HEK293 (cell line): Measurements from ENCODE around the gene ZBTB47.

Experiments used
- CTCF ChIA-PET: fragments of 350-600 bp; formaldehyde crosslinking; extraction: SDS; loops from one replicate; lab custom pipeline; 2021; ENCODE audit warnings: antibody characterized with exemption; lab: Yijun Ruan, JAX
- POLR2A ChIA-PET: fragments of 300-600 bp; formaldehyde crosslinking; extraction: SDS; loops from one replicate; lab custom pipeline; 2020; ENCODE audit warnings: antibody characterized with exemption, inconsistent platforms; lab: Yijun Ruan, JAX
- H3K27ac ChIP-seq: fragments of 200-500 bp; sonication (Bioruptor generic); 2 replicates; pipeline ENCODE4 v1.5.1; 2014; ENCODE audit warnings: low read depth, low read length, control low read depth, inconsistent platforms; ENCODE audit errors: extremely low read depth
- H3K36me3 ChIP-seq, 2 experiments: fragments of 200-500 bp in 1 of 2; sonication (Bioruptor generic) in 1 of 2; 1 replicate in 1 of 2; 2 replicates in 1 of 2; pipeline ENCODE4 v1.5.1; 2014 to 2017; ENCODE audit warnings: inconsistent platforms in 2 of 2, low read length in 2 of 2; ENCODE audit not compliant: control insufficient read depth in 2 of 2, insufficient read depth in 1 of 2
- H3K4me1 ChIP-seq: fragments of 200-500 bp; sonication (Bioruptor generic); 2 replicates; pipeline ENCODE4 v1.5.1; 2014; ENCODE audit warnings: mild to moderate bottlenecking, low read length, inconsistent platforms; ENCODE audit not compliant: control insufficient read depth, insufficient read depth
- H3K4me3 ChIP-seq: 2 replicates; pipeline ENCODE4 v1.5.1; 2011; ENCODE audit warnings: low read depth, mild to moderate bottlenecking, control low read depth, low read length, moderate library complexity
- H3K9me3 ChIP-seq: fragments of 200-500 bp; sonication (Bioruptor generic); 2 replicates; pipeline ENCODE4 v1.5.1; 2014; ENCODE audit warnings: low read depth, low read length, inconsistent platforms; ENCODE audit not compliant: control insufficient read depth, insufficient read depth
- GLIS1 ChIP-seq: fragments of 450-650 bp; formaldehyde crosslinking; IDR thresholded peaks from 2 replicates; pipeline ENCODE4 v1.5.1; 2016; ENCODE audit warnings: missing biosample characterization, missing genetic modification characterization
- KLF7 ChIP-seq: fragments of 450-650 bp; formaldehyde crosslinking; IDR thresholded peaks from 2 replicates; pipeline ENCODE4 v1.5.1; 2016; ENCODE audit warnings: missing biosample characterization, missing genetic modification characterization, borderline replicate concordance
- KLF8 ChIP-seq: fragments of 450-650 bp; formaldehyde crosslinking; IDR thresholded peaks from 2 replicates; pipeline ENCODE4 v1.5.1; 2016; ENCODE audit warnings: missing biosample characterization, missing genetic modification characterization
- PBX3 ChIP-seq: sonication (generic); formaldehyde crosslinking; IDR thresholded peaks from 2 replicates; pipeline ENCODE4 v1.8.1; 2022; ENCODE audit warnings: mild to moderate bottlenecking, moderate library complexity, missing genetic modification reagents
- PRDM6 ChIP-seq: fragments of 450-650 bp; formaldehyde crosslinking; IDR thresholded peaks from 2 replicates; pipeline ENCODE4 v1.5.1; 2017; ENCODE audit warnings: missing biosample characterization, missing genetic modification characterization
- SALL2 ChIP-seq: fragments of 450-650 bp; formaldehyde crosslinking; IDR thresholded peaks from 2 replicates; pipeline ENCODE4 v1.5.0; 2017; ENCODE audit warnings: missing biosample characterization, mild to moderate bottlenecking, missing genetic modification characterization, borderline replicate concordance
- SP3 ChIP-seq: fragments of 450-650 bp; formaldehyde crosslinking; IDR thresholded peaks from 2 replicates; pipeline ENCODE4 v1.5.1; 2016; ENCODE audit warnings: missing biosample characterization, missing genetic modification characterization
- ZBTB44 ChIP-seq: fragments of 450-650 bp; IDR thresholded peaks from 2 replicates; pipeline ENCODE4 v1.5.1; 2018; ENCODE audit warnings: missing biosample characterization, mild to moderate bottlenecking, missing genetic modification characterization
- ZNF10 ChIP-seq: fragments of 450-650 bp; formaldehyde crosslinking; IDR thresholded peaks from 2 replicates; pipeline ENCODE4 v1.5.1; 2017; ENCODE audit warnings: missing biosample characterization, missing genetic modification characterization
- ZNF146 ChIP-seq: fragments of 450-650 bp; formaldehyde crosslinking; IDR thresholded peaks from 2 replicates; pipeline ENCODE4 v1.5.1; 2016; ENCODE audit warnings: missing biosample characterization, missing genetic modification characterization
- ZNF211 ChIP-seq: fragments of 450-650 bp; formaldehyde crosslinking; IDR thresholded peaks from 2 replicates; pipeline ENCODE4 v1.5.1; 2016; ENCODE audit warnings: low read depth, missing biosample characterization, missing genetic modification characterization
- ZNF23 ChIP-seq: fragments of 450-650 bp; formaldehyde crosslinking; IDR thresholded peaks from 2 replicates; pipeline ENCODE4 v1.5.1; 2016; ENCODE audit warnings: missing biosample characterization, missing genetic modification characterization, borderline replicate concordance
- ZNF26 ChIP-seq: fragments of 450-650 bp; formaldehyde crosslinking; IDR thresholded peaks from 2 replicates; pipeline ENCODE4 v1.5.1; 2016; ENCODE audit warnings: missing biosample characterization, missing genetic modification characterization
- ZNF274 ChIP-seq, 2 experiments: fragments of 200-500 bp in 1 of 2; fragments of 450-650 bp in 1 of 2; sonication (Bioruptor generic) in 1 of 2; formaldehyde crosslinking in 1 of 2; IDR thresholded peaks; 2 replicates each; pipeline versions ENCODE4 v1.5.1 to v1.6.1; 2014 to 2016; ENCODE audit warnings: borderline replicate concordance in 1 of 2, inconsistent platforms in 1 of 2, low read length in 1 of 2, missing biosample characterization in 1 of 2, missing genetic modification characterization in 1 of 2
- ZNF398 ChIP-seq: fragments of 450-650 bp; formaldehyde crosslinking; IDR thresholded peaks from 2 replicates; pipeline ENCODE4 v1.5.1; 2017; ENCODE audit warnings: missing biosample characterization, missing genetic modification characterization
- ZNF423 ChIP-seq: fragments of 450-650 bp; formaldehyde crosslinking; IDR thresholded peaks from 2 replicates; pipeline ENCODE4 v1.5.1; 2016; ENCODE audit warnings: missing biosample characterization, missing genetic modification characterization
- ZNF426 ChIP-seq: fragments of 450-650 bp; formaldehyde crosslinking; IDR thresholded peaks from 2 replicates; pipeline ENCODE4 v1.5.1; 2017; ENCODE audit warnings: missing biosample characterization, missing genetic modification characterization, mild to moderate bottlenecking, inconsistent platforms, moderate library complexity
- ZNF48 ChIP-seq: fragments of 450-650 bp; formaldehyde crosslinking; IDR thresholded peaks from 2 replicates; pipeline ENCODE4 v1.5.1; 2016; ENCODE audit warnings: missing biosample characterization, missing genetic modification characterization
- ZNF585B ChIP-seq: fragments of 450-650 bp; formaldehyde crosslinking; IDR thresholded peaks from 2 replicates; pipeline ENCODE4 v1.5.1; 2016; ENCODE audit warnings: missing biosample characterization, missing genetic modification characterization
- ZNF677 ChIP-seq: fragments of 450-650 bp; IDR thresholded peaks from 2 replicates; pipeline ENCODE4 v1.5.0; 2018; ENCODE audit warnings: missing biosample characterization, mild to moderate bottlenecking, missing genetic modification characterization, moderate library complexity
- ZNF776 ChIP-seq: fragments of 450-650 bp; formaldehyde crosslinking; IDR thresholded peaks from 2 replicates; pipeline ENCODE4 v1.5.0; 2017; ENCODE audit warnings: missing biosample characterization, missing genetic modification characterization, borderline replicate concordance
- ZSCAN16 ChIP-seq: fragments of 450-650 bp; formaldehyde crosslinking; IDR thresholded peaks from 2 replicates; pipeline ENCODE4 v1.5.1; 2016; ENCODE audit warnings: missing biosample characterization, missing genetic modification characterization

ZBTB47 gene

GRCh38 chr3:42668793-42669217 is 15.3 kb downstream of the ZBTB47 start:
- CTCF ChIA-PET, result interaction anchor here (0.8 kb wide), 1 partner anchor 96 kb away, joined by 5 read pairs; no protein-coding TSS in a partner anchor

GRCh38 chr3:42670051-42670576 is 16.6 kb downstream of the ZBTB47 start:
- Histone ChIP-seq H3K36me3 (no peaks in the 10 kb centered on the region), H3K4me1 (no peaks in the 10 kb centered on the region), H3K9me3 (no peaks in the 10 kb centered on the region), H3K4me3 (no peak overlapping the region), H3K27ac (no peak overlapping the region)
- TF ChIP-seq ZSCAN16 (tag by site-specific recombination) (no peak), KLF7 (tag by site-specific recombination) (no peak), ZNF26 (tag by site-specific recombination) (no peak), PRDM6 (tag by site-specific recombination) (no peak), ZNF776 (no peak), ZNF426 (tag by site-specific recombination) (no peak), ZNF423 (no peak), ZNF48 (tag by site-specific recombination) (no peak), KLF8 (no peak), ZNF146 (no peak), ZNF398 (tag by site-specific recombination) (no peak), ZNF23 (no peak), ZNF677 (tag by site-specific recombination) (no peak), SALL2 (tag by site-specific recombination) (no peak), ZBTB44 (tag by site-specific recombination) (no peak), SP3 (no peak), ZNF585B (no peak)
- ChIA-PET CTCF (interaction anchor here (0.6 kb wide), 1 partner anchor 75 kb away, joined by 4 read pairs; no protein-coding TSS in a partner anchor), POLR2A (interaction anchor here (0.6 kb wide), 1 partner anchor 16 kb away, joined by 3 read pairs; the partner anchor contains the start of gene ZBTB47)

More at GRCh38 chr3:42668793-42669217, 15.3 kb downstream of the ZBTB47 start:
- Histone ChIP-seq H3K9me3 (no peaks in the 10 kb centered on the region), H3K4me1 (no peaks in the 10 kb centered on the region), H3K36me3 (peaks cover 0 to under 1% of the 10 kb centered on the region in 2 experiments; a peak in 1 of 3 replicates), H3K4me3 (no peak overlapping the region), H3K27ac (no peak overlapping the region)
- POLR2A ChIA-PET, result no interaction called here
- TF ChIP-seq ZNF211 (tag by site-specific recombination) (no peak), ZNF274 (IDR thresholded peaks at IDR 0.05; ENCODE audit: low read length) (no peak), ZNF274 (tag by site-specific recombination; IDR thresholded peaks at IDR 0.05; ENCODE audit: borderline replicate concordance) (no peak), GLIS1 (tag by site-specific recombination) (0 out of 2 replicates have a peak, but pooled peaks have one; percentile 8), ZNF10 (tag by site-specific recombination) (no peak), PBX3 (CRISPR knock-in tag) (no peak)
